H9 (cell line): Measurements from ENCODE around the gene LRRC8B. TPM values are rescaled to one million over a fixed set of nuclear protein-coding genes. Genes with fewer than 3 reads are reported as not detected.

Experiments used
- DNase-seq: peaks from one replicate; pipeline ENCODE4 v3.0.0-alpha.2; 2017
- H2AFZ ChIP-seq: one replicate; pipeline ENCODE4 v1.6.1; 2013; ENCODE audit warnings: mild to moderate bottlenecking, low read length, control low read depth, moderate library complexity
- H2AK5ac ChIP-seq: 2 replicates; pipeline ENCODE4 v1.6.1; 2013; ENCODE audit warnings: low read length, control low read depth, mixed read lengths; ENCODE audit not compliant: insufficient read length
- H2BK120ac ChIP-seq: one replicate; pipeline ENCODE4 v1.6.1; 2013; ENCODE audit warnings: low read depth, mild to moderate bottlenecking, low read length, control low read depth, inconsistent platforms; ENCODE audit not compliant: poor library complexity, severe bottlenecking
- H2BK12ac ChIP-seq: 2 replicates; pipeline ENCODE4 v1.6.1; 2013; ENCODE audit warnings: low read length, control low read depth, mixed read lengths, low read depth; ENCODE audit not compliant: insufficient read length
- H2BK15ac ChIP-seq: 2 replicates; pipeline ENCODE4 v1.6.1; 2013; ENCODE audit warnings: low read depth, low read length, control low read depth
- H2BK20ac ChIP-seq: one replicate; pipeline ENCODE4 v1.6.1; 2013; ENCODE audit warnings: low read depth, mild to moderate bottlenecking, low read length, control low read depth, inconsistent platforms; ENCODE audit not compliant: poor library complexity, severe bottlenecking
- H2BK5ac ChIP-seq: 2 replicates; pipeline ENCODE4 v1.6.1; 2013; ENCODE audit warnings: low read length, control low read depth, mixed read lengths; ENCODE audit not compliant: insufficient read length
- H3K14ac ChIP-seq: 2 replicates; pipeline ENCODE4 v1.6.1; 2013; ENCODE audit warnings: low read length, control low read depth; ENCODE audit not compliant: insufficient read depth
- H3K18ac ChIP-seq: 2 replicates; pipeline ENCODE4 v1.6.1; 2013; ENCODE audit warnings: low read depth, mild to moderate bottlenecking, mixed read lengths, low read length, control low read depth; ENCODE audit not compliant: insufficient read length
- H3K23ac ChIP-seq: 2 replicates; pipeline ENCODE4 v1.6.1; 2013; ENCODE audit warnings: low read length, control low read depth, mixed read lengths, low read depth; ENCODE audit not compliant: insufficient read length
- H3K23me2 ChIP-seq: 2 replicates; pipeline ENCODE4 v1.6.1; 2013; ENCODE audit warnings: low read depth, mild to moderate bottlenecking, mixed read lengths, low read length, control low read depth; ENCODE audit not compliant: insufficient read length, poor library complexity, severe bottlenecking
- H3K27ac ChIP-seq: 2 replicates; pipeline ENCODE4 v1.5.1; 2013; ENCODE audit warnings: low read length, control low read depth, mixed read lengths, low read depth; ENCODE audit not compliant: insufficient read length
- H3K27me3 ChIP-seq: 2 replicates; pipeline ENCODE4 v1.6.1; 2013; ENCODE audit warnings: low read length, control low read depth, inconsistent platforms; ENCODE audit not compliant: insufficient read depth
- H3K4ac ChIP-seq: 2 replicates; pipeline ENCODE4 v1.6.1; 2013; ENCODE audit warnings: low read depth, mild to moderate bottlenecking, control low read depth, inconsistent platforms, low read length, moderate library complexity
- H3K4me1 ChIP-seq: 2 replicates; pipeline ENCODE4 v1.6.1; 2013; ENCODE audit warnings: low read length, control low read depth, inconsistent platforms; ENCODE audit not compliant: insufficient read depth
- H3K4me2 ChIP-seq: 2 replicates; pipeline ENCODE4 v1.6.1; 2013; ENCODE audit warnings: low read length, control low read depth, mixed read lengths; ENCODE audit not compliant: insufficient read length, insufficient read depth
- H3K56ac ChIP-seq: 2 replicates; pipeline ENCODE4 v1.6.1; 2013; ENCODE audit warnings: low read depth, mild to moderate bottlenecking, mixed read lengths, low read length, control low read depth; ENCODE audit not compliant: insufficient read length
- H3K79me1 ChIP-seq: 2 replicates; pipeline ENCODE4 v1.6.1; 2013; ENCODE audit warnings: low read depth, mild to moderate bottlenecking, moderate library complexity, low read length, control low read depth, inconsistent platforms; ENCODE audit not compliant: insufficient read depth, poor library complexity, severe bottlenecking
- H3K79me2 ChIP-seq: 2 replicates; pipeline ENCODE4 v1.6.1; 2013; ENCODE audit warnings: low read length, control low read depth, inconsistent platforms; ENCODE audit not compliant: insufficient read depth
- H3K9ac ChIP-seq: 2 replicates; pipeline ENCODE4 v1.6.1; 2013; ENCODE audit warnings: low read length, control low read depth, mixed read lengths; ENCODE audit not compliant: insufficient read length; ENCODE audit errors: extremely low read depth
- H3K9me3 ChIP-seq: one replicate; pipeline ENCODE4 v1.6.1; 2013; ENCODE audit warnings: low read depth, low read length, inconsistent platforms; ENCODE audit not compliant: control insufficient read depth
- H3T11ph ChIP-seq: one replicate; pipeline ENCODE4 v1.6.1; 2013; ENCODE audit warnings: mild to moderate bottlenecking, low read length, control low read depth, inconsistent platforms
- H4K20me1 ChIP-seq: one replicate; pipeline ENCODE4 v1.6.1; 2013; ENCODE audit not compliant: control insufficient read depth, insufficient read length, insufficient read depth
- H4K5ac ChIP-seq: 2 replicates; pipeline ENCODE4 v1.6.1; 2013; ENCODE audit warnings: low read depth, mild to moderate bottlenecking, mixed read lengths, low read length, control low read depth; ENCODE audit not compliant: insufficient read length
- H4K8ac ChIP-seq: replicated peaks from 2 replicates; pipeline ENCODE4 v1.6.1; 2013; ENCODE audit warnings: low read length, control low read depth, mixed read lengths, low read depth; ENCODE audit not compliant: insufficient read length
- H4K91ac ChIP-seq: 2 replicates; pipeline ENCODE4 v1.6.1; 2013; ENCODE audit warnings: low read depth, mild to moderate bottlenecking, moderate library complexity, mixed read lengths, low read length, control low read depth; ENCODE audit not compliant: insufficient read length
- H3K27ac Mint-ChIP-seq, 3 experiments: 2 replicates in 2 of 3; 3 replicates in 1 of 3; pipeline ENCODE4 v1.8.0; 2020 to 2021; ENCODE audit warnings: mixed read lengths in 3 of 3, mild to moderate bottlenecking in 1 of 3, moderate library complexity in 1 of 3
- H3K27me3 Mint-ChIP-seq: 2 replicates; pipeline ENCODE4 v1.8.0; 2021; ENCODE audit warnings: low read depth, mild to moderate bottlenecking, moderate library complexity, mixed read lengths
- H3K36me3 Mint-ChIP-seq, 3 experiments: 2 replicates in 2 of 3; 3 replicates in 1 of 3; pipeline ENCODE4 v1.8.0; 2020 to 2021; ENCODE audit warnings: low read depth in 3 of 3, mixed read lengths in 3 of 3; ENCODE audit not compliant: insufficient read depth in 1 of 3
- H3K4me1 Mint-ChIP-seq, 2 experiments: 2 replicates each; pipeline ENCODE4 v1.8.0; 2020; ENCODE audit warnings: mixed read lengths in 2 of 2
- H3K4me3 Mint-ChIP-seq, 2 experiments: 2 replicates in 1 of 2; 3 replicates in 1 of 2; pipeline ENCODE4 v1.8.0; 2020 to 2021; ENCODE audit warnings: mild to moderate bottlenecking in 2 of 2, mixed read lengths in 2 of 2, moderate library complexity in 1 of 2
- H3K9me3 Mint-ChIP-seq, 2 experiments: 2 replicates in 1 of 2; 3 replicates in 1 of 2; pipeline ENCODE4 v1.8.0; 2020; ENCODE audit warnings: mild to moderate bottlenecking in 2 of 2, mixed read lengths in 2 of 2, moderate library complexity in 1 of 2
- WGBS: extraction: QIAGEN DNeasy Blood & Tissue Kit; methylation state at CpG from one replicate; pipeline ENCODE4 v1.1.7; 2013; ENCODE audit warnings: missing lambda C conversion rate, low lambda C conversion rate, mixed read lengths; ENCODE audit not compliant: insufficient read length; ENCODE audit errors: extremely low coverage; 5-methylcytosine and 5-hydroxymethylcytosine counted together
- total RNA-seq: library from RNA; stranded (reverse); gene quantifications from 2 replicates; pipeline ENCODE4 v1.2.1, GENCODE V29; 2021
- TF ChIP-seq, protein P1 (sequence below): fragments of 200-600 bp; sonication (generic); conservative IDR thresholded peaks from 3 replicates; pipeline ENCODE4 v1.8.0; 2021; ENCODE audit warnings: antibody characterized with exemption, mild to moderate bottlenecking

LRRC8B gene
- total RNA-seq, 1 experiment from 2014 or later = 33.2 TPM

DNA sequence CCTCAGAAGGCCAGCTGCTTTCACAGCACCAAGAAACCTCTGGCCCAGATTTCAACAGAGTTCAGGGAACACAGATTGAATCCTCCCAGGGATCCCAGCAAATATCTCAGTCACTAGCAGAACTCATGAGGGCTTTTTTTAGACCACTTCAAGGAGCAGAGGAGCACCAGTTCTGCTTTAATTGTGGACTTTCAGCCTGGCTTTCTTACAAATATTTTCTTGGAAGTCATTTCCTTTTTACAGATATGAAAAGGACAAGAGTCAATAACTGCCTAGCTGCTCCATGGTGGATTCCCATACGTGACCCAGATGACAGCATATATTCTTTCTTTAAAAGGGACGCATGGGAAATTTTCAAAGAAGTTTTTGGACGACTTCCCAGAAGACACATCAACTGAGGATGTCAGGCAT is 6.4 kb upstream of the LRRC8B start:
- Histone ChIP-seq H3K4ac (no peak overlapping the region), H4K91ac (no peak overlapping the region), H4K5ac (no peak overlapping the region), H3T11ph (no peak overlapping the region), H3K23ac (no peak overlapping the region), H3K4me1 (no peaks in the 10 kb centered on the region), H2BK120ac (no peak overlapping the region), H2AK5ac (no peak overlapping the region), H3K79me1 (no peaks in the 10 kb centered on the region), H3K4me2 (no peak overlapping the region), H2BK15ac (no peak overlapping the region), H3K56ac (no peak overlapping the region), H3K18ac (no peak overlapping the region), H3K27me3 (no peaks in the 10 kb centered on the region), H3K23me2 (no peaks in the 10 kb centered on the region), H3K27ac (no peak overlapping the region), H3K9ac (no peak overlapping the region), H2AFZ (no peak overlapping the region), H3K9me3 (no peaks in the 10 kb centered on the region), H2BK5ac (no peak overlapping the region), H4K20me1 (no peaks in the 10 kb centered on the region), H2BK12ac (no peak overlapping the region), H4K8ac (no peak overlapping the region), H3K14ac (no peak overlapping the region), H3K79me2 (no peaks in the 10 kb centered on the region), H2BK20ac (no peak overlapping the region)
- peaks cover 10% of the 10 kb centered on the region in 2 experiments for H3K4me1 Mint-ChIP-seq
- H3K27ac Mint-ChIP-seq = no peak overlapping the region
- no CpG with 5 or more reads among the region's 3 CpGs for WGBS
- peaks cover 2% of the 10 kb centered on the region; the same call in 1 of the 2 replicates for H3K27me3 Mint-ChIP-seq
- TF ChIP-seq, protein P1, sequence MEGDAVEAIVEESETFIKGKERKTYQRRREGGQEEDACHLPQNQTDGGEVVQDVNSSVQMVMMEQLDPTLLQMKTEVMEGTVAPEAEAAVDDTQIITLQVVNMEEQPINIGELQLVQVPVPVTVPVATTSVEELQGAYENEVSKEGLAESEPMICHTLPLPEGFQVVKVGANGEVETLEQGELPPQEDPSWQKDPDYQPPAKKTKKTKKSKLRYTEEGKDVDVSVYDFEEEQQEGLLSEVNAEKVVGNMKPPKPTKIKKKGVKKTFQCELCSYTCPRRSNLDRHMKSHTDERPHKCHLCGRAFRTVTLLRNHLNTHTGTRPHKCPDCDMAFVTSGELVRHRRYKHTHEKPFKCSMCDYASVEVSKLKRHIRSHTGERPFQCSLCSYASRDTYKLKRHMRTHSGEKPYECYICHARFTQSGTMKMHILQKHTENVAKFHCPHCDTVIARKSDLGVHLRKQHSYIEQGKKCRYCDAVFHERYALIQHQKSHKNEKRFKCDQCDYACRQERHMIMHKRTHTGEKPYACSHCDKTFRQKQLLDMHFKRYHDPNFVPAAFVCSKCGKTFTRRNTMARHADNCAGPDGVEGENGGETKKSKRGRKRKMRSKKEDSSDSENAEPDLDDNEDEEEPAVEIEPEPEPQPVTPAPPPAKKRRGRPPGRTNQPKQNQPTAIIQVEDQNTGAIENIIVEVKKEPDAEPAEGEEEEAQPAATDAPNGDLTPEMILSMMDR = no peak
- DNase-seq = no peak
- H3K4me3 Mint-ChIP-seq = no peak overlapping the region
- H3K36me3 Mint-ChIP-seq = peaks cover 6 to 22% (median 21%) of the 10 kb centered on the region in 3 experiments
- H3K9me3 Mint-ChIP-seq = peaks cover 3 to 20% of the 10 kb centered on the region in 2 experiments; a peak in 3 of 5 replicates
